ENCODE data around the gene B3GALT6. TPM values are rescaled to one million over a fixed set of nuclear protein-coding genes. Genes with fewer than 3 reads are reported as not detected.

Gene B3GALT6
- total RNA-seq, 1 experiment from 2014 or later: 20.0 TPM

- ATAC-seq (no peak), DNase-seq (ENCODE audit: low spot score) (no peak)
- ChIA-PET POLR2A (interaction anchor here (0.6 kb wide), 1 partner anchor 662 kb away, joined by 3 read pairs; no protein-coding TSS in a partner anchor), CTCF (interaction anchor here (3.1 kb wide), 2 partner anchors 30 to 82 kb away, joined by 13 to 17 read pairs; partner anchors contain the start of gene TTLL10)
- H3K27ac Mint-ChIP-seq: no peak overlapping the region
- H3K27me3 Mint-ChIP-seq (ENCODE audit: low read depth): peaks cover 4% of the 10 kb centered on the region
- H3K4me3 Mint-ChIP-seq: no peak overlapping the region
- no peaks in the 10 kb centered on the region for H3K36me3 Mint-ChIP-seq
- H3K9me3 Mint-ChIP-seq: no peaks in the 10 kb centered on the region
- H3K4me1 Mint-ChIP-seq: peaks cover 3% of the 10 kb centered on the region; the same call in 1 of the 2 replicates
- TF ChIP-seq ELF4 (CRISPR knock-in tag; IDR thresholded peaks at IDR 0.05; ENCODE audit: low read depth) (no peak), FOXK1 (CRISPR knock-in tag; IDR thresholded peaks at IDR 0.05) (no peak), ZNF416 (CRISPR knock-in tag; IDR thresholded peaks at IDR 0.05) (no peak)
- TF ChIP-seq, protein P1, sequence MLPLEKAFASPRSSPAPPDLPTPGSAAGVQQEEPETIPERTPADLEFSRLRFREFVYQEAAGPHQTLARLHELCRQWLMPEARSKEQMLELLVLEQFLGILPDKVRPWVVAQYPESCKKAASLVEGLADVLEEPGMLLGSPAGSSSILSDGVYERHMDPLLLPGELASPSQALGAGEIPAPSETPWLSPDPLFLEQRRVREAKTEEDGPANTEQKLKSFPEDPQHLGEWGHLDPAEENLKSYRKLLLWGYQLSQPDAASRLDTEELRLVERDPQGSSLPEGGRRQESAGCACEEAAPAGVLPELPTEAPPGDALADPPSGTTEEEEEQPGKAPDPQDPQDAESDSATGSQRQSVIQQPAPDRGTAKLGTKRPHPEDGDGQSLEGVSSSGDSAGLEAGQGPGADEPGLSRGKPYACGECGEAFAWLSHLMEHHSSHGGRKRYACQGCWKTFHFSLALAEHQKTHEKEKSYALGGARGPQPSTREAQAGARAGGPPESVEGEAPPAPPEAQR (CRISPR knock-in tag; IDR thresholded peaks at IDR 0.05): no peak
Measured at GRCh38 chr1:1204425-1204920, 27.6 kb upstream of the B3GALT6 start.

GRCh38 chr1:1204998-1205768 lies 26.9 kb upstream of the B3GALT6 start:
- ATAC-seq (no peak), DNase-seq (ENCODE audit: low spot score) (no peak)
- ChIA-PET CTCF (interaction anchor here (0.8 to 3.1 kb wide), 5 partner anchors 31 to 86 kb away, joined by 4 to 17 read pairs (median 9); partner anchors contain the start of gene TTLL10), POLR2A (interaction anchor here (0.6 kb wide), 1 partner anchor 661 kb away, joined by 3 read pairs; no protein-coding TSS in a partner anchor)
- H3K27me3 Mint-ChIP-seq (ENCODE audit: low read depth): peaks cover 4% of the 10 kb centered on the region
- TF ChIP-seq HMGA2 (CRISPR knock-in tag; IDR thresholded peaks at IDR 0.05) (no peak), ZNF121 (CRISPR knock-in tag; IDR thresholded peaks at IDR 0.05) (no peak), CBFB (CRISPR knock-in tag; IDR thresholded peaks at IDR 0.05; ENCODE audit: low read depth) (no peak), GRHL2 (CRISPR knock-in tag; IDR thresholded peaks at IDR 0.05; ENCODE audit: insufficient replicate concordance, severe bottlenecking) (no peak), FOXJ3 (CRISPR knock-in tag; IDR thresholded peaks at IDR 0.05; ENCODE audit: borderline replicate concordance) (no peak), ESRRA (CRISPR knock-in tag; IDR thresholded peaks at IDR 0.05; ENCODE audit: borderline replicate concordance) (no peak), JUN (CRISPR knock-in tag; IDR thresholded peaks at IDR 0.05) (no peak), OVOL2 (CRISPR knock-in tag; IDR thresholded peaks at IDR 0.05; ENCODE audit: borderline replicate concordance) (no peak), NR2C2 (CRISPR knock-in tag; IDR thresholded peaks at IDR 0.05) (no peak)
- TF ChIP-seq, protein P2, sequence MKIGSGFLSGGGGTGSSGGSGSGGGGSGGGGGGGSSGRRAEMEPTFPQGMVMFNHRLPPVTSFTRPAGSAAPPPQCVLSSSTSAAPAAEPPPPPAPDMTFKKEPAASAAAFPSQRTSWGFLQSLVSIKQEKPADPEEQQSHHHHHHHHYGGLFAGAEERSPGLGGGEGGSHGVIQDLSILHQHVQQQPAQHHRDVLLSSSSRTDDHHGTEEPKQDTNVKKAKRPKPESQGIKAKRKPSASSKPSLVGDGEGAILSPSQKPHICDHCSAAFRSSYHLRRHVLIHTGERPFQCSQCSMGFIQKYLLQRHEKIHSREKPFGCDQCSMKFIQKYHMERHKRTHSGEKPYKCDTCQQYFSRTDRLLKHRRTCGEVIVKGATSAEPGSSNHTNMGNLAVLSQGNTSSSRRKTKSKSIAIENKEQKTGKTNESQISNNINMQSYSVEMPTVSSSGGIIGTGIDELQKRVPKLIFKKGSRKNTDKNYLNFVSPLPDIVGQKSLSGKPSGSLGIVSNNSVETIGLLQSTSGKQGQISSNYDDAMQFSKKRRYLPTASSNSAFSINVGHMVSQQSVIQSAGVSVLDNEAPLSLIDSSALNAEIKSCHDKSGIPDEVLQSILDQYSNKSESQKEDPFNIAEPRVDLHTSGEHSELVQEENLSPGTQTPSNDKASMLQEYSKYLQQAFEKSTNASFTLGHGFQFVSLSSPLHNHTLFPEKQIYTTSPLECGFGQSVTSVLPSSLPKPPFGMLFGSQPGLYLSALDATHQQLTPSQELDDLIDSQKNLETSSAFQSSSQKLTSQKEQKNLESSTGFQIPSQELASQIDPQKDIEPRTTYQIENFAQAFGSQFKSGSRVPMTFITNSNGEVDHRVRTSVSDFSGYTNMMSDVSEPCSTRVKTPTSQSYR (CRISPR knock-in tag; IDR thresholded peaks at IDR 0.05): no peak
- TF ChIP-seq, protein P3, sequence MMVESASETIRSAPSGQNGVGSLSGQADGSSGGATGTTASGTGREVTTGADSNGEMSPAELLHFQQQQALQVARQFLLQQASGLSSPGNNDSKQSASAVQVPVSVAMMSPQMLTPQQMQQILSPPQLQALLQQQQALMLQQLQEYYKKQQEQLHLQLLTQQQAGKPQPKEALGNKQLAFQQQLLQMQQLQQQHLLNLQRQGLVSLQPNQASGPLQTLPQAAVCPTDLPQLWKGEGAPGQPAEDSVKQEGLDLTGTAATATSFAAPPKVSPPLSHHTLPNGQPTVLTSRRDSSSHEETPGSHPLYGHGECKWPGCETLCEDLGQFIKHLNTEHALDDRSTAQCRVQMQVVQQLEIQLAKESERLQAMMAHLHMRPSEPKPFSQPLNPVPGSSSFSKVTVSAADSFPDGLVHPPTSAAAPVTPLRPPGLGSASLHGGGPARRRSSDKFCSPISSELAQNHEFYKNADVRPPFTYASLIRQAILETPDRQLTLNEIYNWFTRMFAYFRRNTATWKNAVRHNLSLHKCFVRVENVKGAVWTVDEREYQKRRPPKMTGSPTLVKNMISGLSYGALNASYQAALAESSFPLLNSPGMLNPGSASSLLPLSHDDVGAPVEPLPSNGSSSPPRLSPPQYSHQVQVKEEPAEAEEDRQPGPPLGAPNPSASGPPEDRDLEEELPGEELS (CRISPR knock-in tag; IDR thresholded peaks at IDR 0.05): no peak
- H3K4me3 Mint-ChIP-seq: no peak overlapping the region
- H3K27ac Mint-ChIP-seq: no peak overlapping the region
- H3K36me3 Mint-ChIP-seq: no peaks in the 10 kb centered on the region
- H3K4me1 Mint-ChIP-seq: peaks cover 3% of the 10 kb centered on the region; the same call in 1 of the 2 replicates
- no peaks in the 10 kb centered on the region for H3K9me3 Mint-ChIP-seq

Measured in WTC11 (cell line).